A549 (cell line): ENCODE results near the gene FRMD6. TPM values are rescaled to one million over a fixed set of nuclear protein-coding genes. Genes with fewer than 3 reads are reported as not detected.
"Not testable (repeated sequence)": the region's sequence is repeated elsewhere in the genome, so short reads cannot be mapped to it uniquely, and the experiment has no call there.

Experiments used
- ATAC-seq, 2 experiments: fragments of 200-7000 bp in 1 of 2; fragments of >200 bp in 1 of 2; cut with Nextera tagmentation in 1 of 2; cut with Tn5 transposase in 1 of 2; 3 replicates each; pipeline versions ENCODE4 v1.8.0 to v1.9.1; 2018 to 2020; ENCODE audit warnings: mild to moderate bottlenecking in 1 of 2, moderate library complexity in 1 of 2
- CTCF ChIA-PET: fragments of 300-600 bp; sonication (Branson Sonifier 250); formaldehyde crosslinking; extraction: SDS; loops from one replicate; lab custom pipeline; 2021; ENCODE audit warnings: antibody characterized with exemption, inconsistent platforms; lab: Yijun Ruan, JAX
- POLR2A ChIA-PET: fragments of 350-600 bp; formaldehyde crosslinking; extraction: SDS; loops from one replicate; lab custom pipeline; 2021; ENCODE audit warnings: antibody characterized with exemption, inconsistent platforms; lab: Yijun Ruan, JAX
- DNase-seq, 2 experiments: peaks; one replicate each; pipeline versions ENCODE4 v3.0.0 to v3.0.0-alpha.2; 2011 to 2016; ENCODE audit warnings: low read depth in 1 of 2, low spot score in 1 of 2
- FAIRE-seq: peaks from 2 replicates; lab custom pipeline; 2011; peaks lifted over from hg19 to GRCh38; lab: Jason Lieb, UNC
- H3K27ac ChIP-seq, 2 experiments: fragments of >200 bp; sonication (Bioruptor Twin); formaldehyde crosslinking; 3 replicates each; pipeline ENCODE4 v1.5.1; 2016 to 2017
- H3K4me1 ChIP-seq: fragments of >200 bp; sonication (Bioruptor Twin); formaldehyde crosslinking; 3 replicates; pipeline ENCODE4 v1.6.1; 2016
- H3K4me2 ChIP-seq: fragments of >200 bp; sonication (Bioruptor Twin); formaldehyde crosslinking; 3 replicates; pipeline ENCODE4 v1.6.1; 2016
- H3K4me3 ChIP-seq: fragments of >200 bp; sonication (Bioruptor Twin); formaldehyde crosslinking; 3 replicates; pipeline ENCODE4 v1.5.1; 2016
- H3K9me3 ChIP-seq: fragments of >200 bp; sonication (Bioruptor Twin); formaldehyde crosslinking; 3 replicates; pipeline ENCODE4 v1.6.1; 2016
- CBX2 ChIP-seq: fragments of 200-600 bp; sonication (generic); IDR thresholded peaks from 2 replicates; pipeline ENCODE4 v1.6.1; 2016; ENCODE audit warnings: low read depth, mild to moderate bottlenecking, borderline replicate concordance
- CBX8 ChIP-seq: fragments of 200-600 bp; sonication (generic); IDR thresholded peaks from 2 replicates; pipeline ENCODE4 v1.6.1; 2016
- EHF ChIP-seq: fragments of 250-450 bp; sonication (Bioruptor Pico); IDR thresholded peaks from 2 replicates; pipeline ENCODE4 v1.5.0; 2020; ENCODE audit warnings: mild to moderate bottlenecking
- FOSB ChIP-seq: fragments of 250-450 bp; sonication (Bioruptor Pico); IDR thresholded peaks from 2 replicates; pipeline ENCODE4 v1.5.0; 2020; ENCODE audit warnings: mild to moderate bottlenecking, moderate library complexity
- HOXA7 ChIP-seq: fragments of 250-450 bp; sonication (Bioruptor Pico); IDR thresholded peaks from 2 replicates; pipeline ENCODE4 v1.5.0; 2020; ENCODE audit warnings: mild to moderate bottlenecking, moderate library complexity
- KDM5A ChIP-seq: fragments of 200-600 bp; sonication (generic); IDR thresholded peaks from 2 replicates; pipeline ENCODE4 v1.6.1; 2016; ENCODE audit warnings: antibody characterized with exemption, mild to moderate bottlenecking
- MAFK ChIP-seq: fragments of 450-650 bp; IDR thresholded peaks from 2 replicates; pipeline ENCODE4 v1.6.1; 2014; ENCODE audit not compliant: partially characterized antibody
- NPAS2 ChIP-seq: fragments of 250-450 bp; sonication (Bioruptor Pico); IDR thresholded peaks from 2 replicates; pipeline ENCODE4 v1.8.0; 2022; ENCODE audit warnings: mild to moderate bottlenecking, moderate library complexity, borderline replicate concordance
- POLR2AphosphoS2 ChIP-seq: conservative IDR thresholded peaks from 2 replicates; pipeline ENCODE4 v1.6.1; 2012; ENCODE audit warnings: low read length, improper control_type of control experiment, inconsistent platforms
- SMC3 ChIP-seq: fragments of >200 bp; sonication (Bioruptor Twin); formaldehyde crosslinking; IDR thresholded peaks from 3 replicates; pipeline ENCODE4 v1.6.1; 2018; ENCODE audit warnings: inconsistent platforms
- TFCP2L1 ChIP-seq: fragments of 250-450 bp; sonication (Bioruptor Pico); IDR thresholded peaks from 2 replicates; pipeline ENCODE4 v1.5.0; 2021; ENCODE audit warnings: mild to moderate bottlenecking
- TP53 ChIP-seq: fragments of 250-450 bp; sonication (Bioruptor Pico); IDR thresholded peaks from 2 replicates; pipeline ENCODE4 v1.5.0; 2021; ENCODE audit warnings: mild to moderate bottlenecking, moderate library complexity
- ZFP36 ChIP-seq: fragments of 450-650 bp; IDR thresholded peaks from 2 replicates; pipeline ENCODE4 v1.6.1; 2014; ENCODE audit warnings: borderline replicate concordance; ENCODE audit not compliant: partially characterized antibody
- WGBS: methylation state at CpG from one replicate; pipeline ENCODE4 v1.1.6; 2017; ENCODE audit errors: missing lambda C conversion rate; 5-methylcytosine and 5-hydroxymethylcytosine counted together
- polyA plus RNA-seq, 4 experiments: library from polyadenylated mRNA; depleted of rRNA in 3 of 4; stranded (reverse); fragments of >200 nt; fragmentation: RNase III in 1 of 4; extraction: RNeasy Plus Mini Kit Qiagen cat#74134 plus additional on column Dnase treatment in 1 of 4; gene quantifications; 2 replicates in 3 of 4; 3 replicates in 1 of 4; pipeline ENCODE4 v1.2.3, GENCODE V29; 2011 to 2017
- TF ChIP-seq, protein P1 (sequence below): fragments of >200 bp; sonication (Bioruptor Twin); formaldehyde crosslinking; IDR thresholded peaks from 3 replicates; pipeline ENCODE4 v1.6.1; 2016
- TF ChIP-seq, protein P2 (sequence below): IDR thresholded peaks from 2 replicates; pipeline ENCODE4 v1.6.1; 2012; ENCODE audit warnings: low read depth, borderline replicate concordance
- TF ChIP-seq, protein P3 (sequence below): fragments of 250-450 bp; sonication (Bioruptor Pico); IDR thresholded peaks from 2 replicates; pipeline ENCODE4 v1.5.0; 2021; ENCODE audit warnings: mild to moderate bottlenecking, moderate library complexity, borderline replicate concordance
- TF ChIP-seq, protein P4 (sequence below): fragments of 450-650 bp; IDR thresholded peaks from 2 replicates; pipeline ENCODE4 v1.6.1; 2014; ENCODE audit warnings: antibody characterized with exemption

Gene FRMD6
- polyA plus RNA-seq, 2 of the 4 experiments (the other 2 are of a cell fraction) = 18.8 to 23.1 TPM

DNA sequence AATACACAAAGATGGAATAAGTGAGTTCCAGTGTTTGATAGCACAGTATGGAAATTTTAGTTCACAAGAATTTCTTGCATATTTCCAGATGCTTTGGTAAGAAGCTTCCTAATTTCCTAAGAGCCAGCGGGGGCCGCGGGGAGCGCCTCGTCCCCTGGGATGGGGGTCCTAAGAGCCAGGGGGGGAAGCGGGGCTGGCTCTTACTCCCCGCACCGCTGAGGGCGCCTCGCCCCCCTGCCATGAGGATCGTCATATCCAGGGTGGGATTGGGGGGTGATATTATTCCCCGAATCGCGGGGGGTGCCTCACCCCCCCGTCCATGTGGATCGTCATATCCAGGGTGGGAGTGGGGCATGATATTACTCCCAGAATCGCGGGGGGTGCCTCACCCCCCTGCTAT lies 108.2 kb downstream of the FRMD6 start:
- no peak overlapping the region for H3K4me3 ChIP-seq
- CTCF ChIA-PET = interaction anchor here (1.3 kb wide), 1 partner anchor 16 kb away, joined by 3 read pairs; no protein-coding TSS in a partner anchor
- no peak overlapping the region for H3K4me2 ChIP-seq
- no peak for DNase-seq
- H3K9me3 ChIP-seq = no peaks in the 10 kb centered on the region
- no peak for ATAC-seq
- no peaks in the 10 kb centered on the region for H3K4me1 ChIP-seq
- 66% methylated on average over 15 of the region's 18 CpGs for WGBS
- no peak for FAIRE-seq
- H3K27ac ChIP-seq = no peak overlapping the region
- POLR2A ChIA-PET = no interaction called here
- TF ChIP-seq ZFP36 (no peak), CBX8 (no peak), TFCP2L1 (CRISPR knock-in tag) (no peak), NPAS2 (CRISPR knock-in tag) (no peak), TP53 (CRISPR knock-in tag) (no peak), HOXA7 (CRISPR knock-in tag) (no peak), MAFK (no peak), FOSB (CRISPR knock-in tag) (no peak), EHF (no peak), POLR2AphosphoS2 (no peak), SMC3 (no peak), KDM5A (no peak), CBX2 (no peak)
- TF ChIP-seq, protein P1, sequence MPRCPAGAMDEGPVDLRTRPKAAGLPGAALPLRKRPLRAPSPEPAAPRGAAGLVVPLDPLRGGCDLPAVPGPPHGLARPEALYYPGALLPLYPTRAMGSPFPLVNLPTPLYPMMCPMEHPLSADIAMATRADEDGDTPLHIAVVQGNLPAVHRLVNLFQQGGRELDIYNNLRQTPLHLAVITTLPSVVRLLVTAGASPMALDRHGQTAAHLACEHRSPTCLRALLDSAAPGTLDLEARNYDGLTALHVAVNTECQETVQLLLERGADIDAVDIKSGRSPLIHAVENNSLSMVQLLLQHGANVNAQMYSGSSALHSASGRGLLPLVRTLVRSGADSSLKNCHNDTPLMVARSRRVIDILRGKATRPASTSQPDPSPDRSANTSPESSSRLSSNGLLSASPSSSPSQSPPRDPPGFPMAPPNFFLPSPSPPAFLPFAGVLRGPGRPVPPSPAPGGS = no peak
- TF ChIP-seq, protein P2, sequence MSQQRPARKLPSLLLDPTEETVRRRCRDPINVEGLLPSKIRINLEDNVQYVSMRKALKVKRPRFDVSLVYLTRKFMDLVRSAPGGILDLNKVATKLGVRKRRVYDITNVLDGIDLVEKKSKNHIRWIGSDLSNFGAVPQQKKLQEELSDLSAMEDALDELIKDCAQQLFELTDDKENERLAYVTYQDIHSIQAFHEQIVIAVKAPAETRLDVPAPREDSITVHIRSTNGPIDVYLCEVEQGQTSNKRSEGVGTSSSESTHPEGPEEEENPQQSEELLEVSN = no peak
- TF ChIP-seq, protein P3, sequence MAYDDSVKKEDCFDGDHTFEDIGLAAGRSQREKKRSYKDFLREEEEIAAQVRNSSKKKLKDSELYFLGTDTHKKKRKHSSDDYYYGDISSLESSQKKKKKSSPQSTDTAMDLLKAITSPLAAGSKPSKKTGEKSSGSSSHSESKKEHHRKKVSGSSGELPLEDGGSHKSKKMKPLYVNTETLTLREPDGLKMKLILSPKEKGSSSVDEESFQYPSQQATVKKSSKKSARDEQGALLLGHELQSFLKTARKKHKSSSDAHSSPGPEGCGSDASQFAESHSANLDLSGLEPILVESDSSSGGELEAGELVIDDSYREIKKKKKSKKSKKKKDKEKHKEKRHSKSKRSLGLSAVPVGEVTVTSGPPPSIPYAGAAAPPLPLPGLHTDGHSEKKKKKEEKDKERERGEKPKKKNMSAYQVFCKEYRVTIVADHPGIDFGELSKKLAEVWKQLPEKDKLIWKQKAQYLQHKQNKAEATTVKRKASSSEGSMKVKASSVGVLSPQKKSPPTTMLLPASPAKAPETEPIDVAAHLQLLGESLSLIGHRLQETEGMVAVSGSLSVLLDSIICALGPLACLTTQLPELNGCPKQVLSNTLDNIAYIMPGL (CRISPR knock-in tag) = no peak
- TF ChIP-seq, protein P4, sequence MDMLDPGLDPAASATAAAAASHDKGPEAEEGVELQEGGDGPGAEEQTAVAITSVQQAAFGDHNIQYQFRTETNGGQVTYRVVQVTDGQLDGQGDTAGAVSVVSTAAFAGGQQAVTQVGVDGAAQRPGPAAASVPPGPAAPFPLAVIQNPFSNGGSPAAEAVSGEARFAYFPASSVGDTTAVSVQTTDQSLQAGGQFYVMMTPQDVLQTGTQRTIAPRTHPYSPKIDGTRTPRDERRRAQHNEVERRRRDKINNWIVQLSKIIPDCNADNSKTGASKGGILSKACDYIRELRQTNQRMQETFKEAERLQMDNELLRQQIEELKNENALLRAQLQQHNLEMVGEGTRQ = no peak

DNA sequence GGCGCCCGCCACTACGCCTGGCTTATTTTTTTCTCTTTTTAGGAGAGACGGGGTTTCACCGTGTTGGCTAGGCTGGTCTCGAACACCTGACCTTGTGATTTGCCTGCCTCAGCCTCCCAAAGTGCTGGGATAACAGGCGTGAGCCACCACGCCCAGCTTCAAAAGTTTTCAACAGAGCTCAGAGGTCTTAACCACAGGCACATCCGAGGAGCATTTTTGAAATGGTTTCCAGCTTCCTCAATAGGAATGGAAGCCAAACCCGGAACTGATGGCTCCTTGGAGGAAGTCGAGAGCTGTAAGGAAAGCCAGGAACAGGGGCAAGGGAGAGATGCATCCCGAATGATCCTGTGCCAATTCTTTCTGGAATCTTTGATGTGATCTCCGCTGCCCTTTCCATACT lies 114.0 kb downstream of the FRMD6 start:
- H3K4me2 ChIP-seq, ATAC-seq, H3K9me3 ChIP-seq, H3K27ac ChIP-seq, FAIRE-seq, H3K4me1 ChIP-seq, H3K4me3 ChIP-seq, DNase-seq, POLR2A ChIA-PET: not testable (repeated sequence)
- WGBS = 68% methylated on average over 13 of the region's 13 CpGs
- CTCF ChIA-PET = interaction anchor here (1.2 to 4.7 kb wide), 3 partner anchors 10 to 483 kb away, joined by 4 to 29 read pairs (median 4); no protein-coding TSS in a partner anchor

DNA sequence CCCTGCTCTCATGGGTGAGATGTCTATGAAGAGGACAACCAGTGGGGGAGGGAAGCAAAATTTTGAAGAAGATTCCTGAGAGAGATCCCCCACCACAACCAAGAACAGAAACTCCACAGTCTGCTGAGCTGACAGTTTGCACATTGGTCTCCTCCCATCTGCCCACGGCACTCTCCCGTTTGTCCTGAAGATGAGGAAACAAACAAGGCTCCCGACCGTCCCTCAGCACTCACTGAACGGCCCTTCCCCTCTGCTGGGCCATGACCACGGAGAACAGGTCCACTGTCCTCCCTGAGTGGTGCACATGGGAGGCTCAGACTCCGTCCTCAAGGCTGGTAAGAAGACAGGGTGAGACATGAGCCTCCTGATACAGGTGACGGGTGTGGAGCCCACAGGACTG lies 114.9 kb downstream of the FRMD6 start:
- POLR2A ChIA-PET, ATAC-seq, H3K27ac ChIP-seq, H3K4me1 ChIP-seq, H3K4me3 ChIP-seq, H3K4me2 ChIP-seq, FAIRE-seq, DNase-seq, H3K9me3 ChIP-seq: not testable (repeated sequence)
- CTCF ChIA-PET = interaction anchor here (0.9 to 4.7 kb wide), 4 partner anchors 9 to 484 kb away, joined by 3 to 29 read pairs (median 6); no protein-coding TSS in a partner anchor
- WGBS = 35% methylated on average over 8 of the region's 8 CpGs

DNA sequence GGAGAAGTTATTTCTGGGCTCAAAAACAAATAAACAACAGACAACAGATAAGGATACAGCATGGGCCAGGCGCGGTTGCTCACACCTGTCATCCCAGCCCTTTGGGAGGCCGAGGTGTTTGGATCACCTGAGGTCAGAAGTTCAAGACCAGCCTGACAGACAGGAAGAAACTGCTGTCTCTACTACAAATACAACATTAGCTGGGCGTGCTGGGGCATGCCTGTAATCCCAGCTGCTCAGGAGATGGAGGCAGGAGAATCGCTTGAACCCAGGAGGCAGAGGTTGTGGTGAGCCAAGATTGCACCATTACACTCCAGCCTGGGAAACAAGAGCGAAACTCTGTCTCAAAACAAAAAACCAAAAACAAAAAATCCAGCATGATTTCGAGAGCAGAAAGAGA lies 117.6 kb downstream of the FRMD6 start:
- CTCF ChIA-PET = interaction anchor here (1.0 to 1.3 kb wide), 2 partner anchors 10 to 486 kb away, joined by 3 read pairs; no protein-coding TSS in a partner anchor
- H3K4me2 ChIP-seq, FAIRE-seq, DNase-seq, H3K27ac ChIP-seq, H3K4me1 ChIP-seq, ATAC-seq, POLR2A ChIA-PET, H3K4me3 ChIP-seq, H3K9me3 ChIP-seq: not testable (repeated sequence)
- 65% methylated on average over 7 of the region's 7 CpGs for WGBS
